Hindlimb muscle (tissue), 1 donor: ENCODE results near the gene TRIM61. TPM values are rescaled to one million over a fixed set of nuclear protein-coding genes. Genes with fewer than 3 reads are reported as not detected.
"Not testable (repeated sequence)": the region's sequence is repeated elsewhere in the genome, so short reads cannot be mapped to it uniquely, and the experiment has no call there.

Source experiments
- DNase-seq: peaks from one replicate; pipeline ENCODE4 v3.0.0-alpha.2; 2013
- polyA plus RNA-seq: library from polyadenylated mRNA; unstranded; fragments of 120-200 nt; gene quantifications from one replicate; pipeline ENCODE4 v1.2.1, GENCODE V29; 2013; ENCODE audit not compliant: insufficient read length

The TRIM61 gene
- polyA plus RNA-seq, result 3.1 TPM

DNA sequence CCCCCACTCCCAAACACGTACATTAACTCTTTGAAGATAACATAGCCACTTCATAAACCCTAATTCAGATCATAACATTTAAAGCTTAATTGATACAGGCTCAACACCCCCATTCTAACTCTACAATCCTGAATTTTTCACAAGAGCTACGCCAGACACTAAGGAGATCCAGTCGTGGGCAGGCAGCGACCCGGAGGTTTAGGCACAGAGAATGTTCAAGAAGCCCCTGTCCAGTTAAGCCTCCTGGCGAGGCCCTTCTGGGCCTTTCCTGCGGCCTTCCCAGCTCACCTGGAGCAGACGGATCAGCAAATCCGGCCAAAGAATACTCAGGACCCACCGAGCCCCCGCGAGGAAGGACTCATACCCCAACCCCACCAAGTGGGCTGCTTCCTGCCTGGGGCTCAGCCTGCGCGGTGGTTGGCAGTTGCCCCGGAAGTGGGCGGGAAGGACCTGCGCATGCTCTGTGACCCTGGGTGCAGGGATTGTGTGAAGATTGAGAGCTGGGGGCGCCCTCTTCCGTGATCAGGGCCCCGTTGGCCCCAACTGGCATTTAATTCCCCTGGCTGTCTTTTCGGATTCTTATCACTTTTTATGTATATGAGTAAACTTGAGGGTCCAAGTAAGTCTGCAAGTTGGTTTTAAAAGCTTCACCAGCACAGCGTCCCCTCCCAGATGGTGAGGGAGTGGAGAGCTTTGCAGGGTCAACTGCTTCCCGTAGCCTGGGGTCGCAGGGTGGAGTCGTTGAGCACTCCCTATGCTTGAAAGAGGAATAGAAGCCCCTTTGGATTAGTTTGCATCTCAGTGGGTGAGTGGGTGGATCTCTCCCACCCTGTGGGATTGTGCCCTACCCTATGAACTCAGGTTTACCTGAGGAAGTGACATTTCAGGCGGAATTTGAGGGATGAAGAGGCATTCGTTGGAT, at the start of gene TRIM61:
Gene TRIM61, minus strand, starts transcription at position 415 of the 922 bp plus-strand sequence. CDS start 7,655 bp downstream, outside the sequence.
- DNase-seq, result peak; percentile 76

DNA sequence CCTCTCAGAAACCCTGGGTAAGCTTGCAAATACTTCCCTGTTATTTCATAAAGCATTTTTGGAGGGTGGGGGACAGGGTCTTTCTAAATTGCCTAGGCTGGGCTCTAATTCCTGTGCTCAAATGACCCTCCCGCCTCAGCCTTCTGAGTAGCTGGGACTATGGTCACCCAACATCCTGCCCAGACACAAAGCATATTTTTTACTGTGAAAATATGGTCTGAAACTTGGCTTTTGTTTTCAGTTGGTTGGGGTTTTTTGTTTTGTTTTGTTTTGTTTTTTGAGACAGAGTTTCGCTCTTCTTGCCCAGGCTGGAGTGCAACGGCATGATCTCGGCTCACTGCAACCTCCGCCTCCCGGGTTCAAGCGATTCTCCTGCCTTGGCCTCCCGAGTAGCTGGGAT, 48.3 kb upstream of the TRIM61 start:
- DNase-seq, result not testable (repeated sequence)

DNA sequence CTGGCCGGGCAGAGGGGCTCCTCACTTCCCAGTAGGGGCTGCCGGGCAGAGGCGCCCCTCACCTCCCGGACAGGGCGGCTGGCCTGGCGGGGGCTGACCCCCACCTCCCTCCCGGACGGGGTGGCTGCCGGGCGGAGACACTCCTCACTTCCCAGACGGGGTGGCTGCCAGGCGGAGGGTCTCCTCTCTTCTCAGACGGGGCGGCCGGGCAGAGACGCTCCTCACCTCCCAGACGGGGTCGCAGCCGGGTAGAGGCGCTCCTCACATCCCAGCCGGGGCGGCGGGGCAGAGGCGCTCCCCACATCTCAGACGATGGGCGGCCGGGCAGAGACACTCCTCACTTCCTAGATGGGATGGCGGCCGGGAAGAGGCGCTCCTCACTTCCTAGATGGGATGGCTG, 42.5 kb upstream of the TRIM61 start:
- DNase-seq, result not testable (repeated sequence)

DNA sequence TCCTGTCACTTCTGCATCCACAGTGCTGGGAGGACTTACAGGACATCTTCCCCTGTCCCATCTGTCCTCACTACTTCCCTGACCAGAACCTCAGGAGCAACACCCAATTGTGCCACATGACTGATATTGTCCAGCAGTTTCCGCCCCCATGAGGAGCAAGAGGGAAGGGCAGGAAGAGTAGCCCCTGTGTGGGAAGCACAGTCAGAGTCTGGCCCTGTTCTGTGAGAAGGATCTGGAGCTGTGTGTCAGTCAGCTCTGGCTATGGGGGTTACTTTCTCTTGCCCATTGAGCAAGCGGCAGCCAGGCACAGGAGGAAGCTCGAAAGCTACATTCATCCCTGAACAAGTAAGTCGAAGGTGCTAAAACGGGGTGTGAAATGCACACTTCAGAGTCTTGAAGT, 39.5 kb upstream of the TRIM61 start:
- DNase-seq, result no peak

DNA sequence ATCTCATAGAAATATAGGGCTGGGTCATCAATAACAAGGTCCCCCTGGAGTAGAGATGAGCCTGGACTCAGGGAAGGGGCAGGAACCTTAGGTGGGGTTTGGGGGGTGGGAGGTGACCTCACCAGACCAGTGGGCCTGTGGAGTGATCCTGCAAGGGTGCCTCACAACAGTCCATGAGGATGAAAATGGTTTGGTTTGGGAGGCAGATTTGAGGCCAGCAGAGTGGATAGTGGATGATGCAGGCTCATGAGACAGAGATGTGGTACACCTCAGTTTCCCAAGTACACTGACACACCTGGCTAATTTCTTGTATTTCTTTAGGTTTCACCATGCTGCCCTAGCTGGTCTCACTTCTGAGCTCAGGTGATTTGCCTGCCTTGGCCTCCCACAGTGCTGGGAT, 36.2 kb upstream of the TRIM61 start:
- no peak for DNase-seq

DNA sequence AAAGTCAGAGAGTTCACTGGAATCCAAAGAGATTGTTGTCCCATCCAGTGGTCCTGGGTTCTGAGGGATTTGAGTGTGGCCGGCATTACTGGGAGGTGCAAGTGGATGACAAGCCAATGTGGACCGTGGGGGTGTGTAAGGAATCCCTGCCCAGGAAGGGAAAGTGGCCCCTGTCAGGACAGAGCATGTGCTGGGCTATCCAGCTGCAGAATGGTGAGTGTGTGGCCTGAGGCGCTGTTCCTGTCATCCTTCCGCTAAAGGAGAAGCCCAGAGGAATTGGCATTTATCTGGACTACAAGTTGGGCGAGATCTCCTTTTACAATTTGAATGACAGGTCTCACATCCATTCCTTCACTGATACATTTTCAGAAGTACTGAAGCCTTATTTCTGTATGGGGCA, 33.9 kb upstream of the TRIM61 start:
- no peak for DNase-seq

DNA sequence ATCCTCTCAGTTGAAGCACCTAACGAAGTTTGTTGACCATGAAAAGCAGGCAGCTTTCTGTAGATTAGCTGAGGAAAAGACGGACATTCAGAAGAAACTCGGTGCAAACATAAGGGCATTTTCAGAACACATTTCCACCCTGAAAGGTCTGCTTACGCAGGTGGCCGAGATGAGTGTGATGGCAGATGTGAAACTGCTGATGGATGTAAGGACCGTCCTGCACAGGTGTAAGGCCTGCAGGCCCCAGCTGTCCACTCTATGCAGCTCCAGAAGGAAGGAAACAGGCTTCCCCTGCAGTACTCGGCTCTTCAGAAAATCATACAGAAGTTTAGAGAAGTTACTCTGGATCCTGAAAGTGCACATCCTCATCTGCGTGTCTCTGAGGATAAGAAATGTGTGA, 33.5 kb upstream of the TRIM61 start:
- DNase-seq, result no peak

DNA sequence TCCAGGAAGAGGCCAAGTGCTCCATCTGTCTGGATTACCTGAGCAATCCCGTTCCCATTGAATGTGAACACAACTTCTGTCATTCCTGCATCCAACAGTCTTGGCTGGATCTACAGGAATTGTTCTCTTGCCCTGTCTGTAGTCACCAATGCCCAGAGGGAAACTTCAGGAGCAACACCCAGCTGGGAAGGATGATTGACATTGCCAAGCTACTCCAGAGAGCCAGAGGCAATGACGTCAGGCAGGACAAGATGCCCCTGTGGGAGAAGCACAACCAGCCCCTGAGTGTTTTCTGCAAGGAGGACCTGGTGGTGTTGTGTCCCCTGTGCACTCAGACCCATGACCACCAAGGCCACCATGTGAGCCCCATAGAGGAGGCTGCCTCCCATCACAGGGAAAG, 33.0 kb upstream of the TRIM61 start:
- no peak for DNase-seq

DNA sequence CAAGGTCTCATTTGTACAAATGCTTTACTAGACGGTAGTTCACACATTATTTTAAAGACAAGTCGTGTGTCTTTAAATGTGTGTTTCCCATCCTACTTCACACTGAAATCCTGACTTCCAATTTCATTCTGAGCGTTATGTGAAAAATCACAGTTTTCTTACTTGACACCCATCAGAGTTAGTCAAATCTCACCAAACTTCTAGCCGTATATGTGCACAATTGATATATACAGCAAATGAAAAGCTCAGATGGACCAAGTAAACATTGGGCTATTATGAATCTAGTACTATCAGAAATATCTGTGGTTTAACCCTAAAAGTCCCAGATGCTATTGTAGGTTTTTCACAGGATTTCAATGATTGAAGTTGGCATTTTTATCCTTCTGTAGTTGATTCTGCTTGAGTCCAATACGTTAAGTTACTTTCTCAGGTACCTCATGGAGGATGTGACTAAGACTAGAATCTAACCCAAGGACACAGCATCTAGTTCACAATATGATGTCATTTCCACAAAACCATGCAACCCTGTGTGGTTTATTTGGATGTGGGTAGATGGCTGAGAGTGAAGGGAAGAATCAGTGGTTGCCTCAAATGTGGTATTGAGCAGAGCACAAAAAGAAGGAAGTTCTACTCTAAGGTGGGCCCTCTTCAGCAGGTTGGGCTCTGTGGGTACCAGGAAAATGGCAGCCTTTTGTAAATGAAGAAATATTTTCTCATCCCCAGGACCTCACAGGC, 32.2 kb upstream of the TRIM61 start:
- DNase-seq, result no peak

DNA sequence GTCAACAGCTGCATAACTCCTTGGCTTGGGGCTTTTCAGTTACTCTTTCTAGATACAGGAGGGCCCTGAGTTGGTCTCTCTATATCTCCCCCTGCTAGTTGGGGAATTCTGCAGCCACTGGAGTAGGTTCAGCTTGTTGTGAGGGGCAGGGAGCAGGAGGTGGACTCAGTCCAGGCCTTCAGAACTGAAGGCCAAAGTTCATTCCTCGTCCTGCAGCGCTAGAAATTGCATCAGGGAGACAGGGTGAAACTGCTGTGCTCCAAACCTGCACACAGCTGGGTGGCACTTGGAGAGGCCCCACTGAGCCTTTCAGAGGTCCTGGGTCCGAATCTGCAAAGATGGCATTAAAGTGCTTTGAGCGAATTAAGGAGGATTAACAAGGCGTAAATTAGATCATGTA, 29.4 kb upstream of the TRIM61 start:
- DNase-seq, result no peak

DNA sequence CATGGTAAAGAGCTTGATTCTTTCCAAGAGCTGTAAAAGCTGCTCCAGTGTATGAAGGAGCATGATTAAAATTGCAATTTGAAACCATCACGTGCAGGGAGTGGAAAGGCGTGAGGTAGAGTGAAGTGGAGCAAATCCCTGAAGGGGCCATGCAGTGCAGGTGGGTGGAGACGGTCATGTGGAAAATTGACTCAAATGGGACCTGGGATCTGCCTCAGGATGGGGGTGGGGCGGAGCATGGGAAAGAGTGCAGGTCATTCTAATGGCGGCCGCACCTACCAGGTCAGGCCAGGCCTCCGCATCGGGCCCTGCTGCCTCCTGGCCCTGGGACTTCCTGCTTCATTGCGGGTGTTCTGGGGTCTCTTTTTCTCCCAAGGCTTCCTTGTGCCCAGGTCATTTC, 29.0 kb upstream of the TRIM61 start:
- peak; percentile 2 for DNase-seq

DNA sequence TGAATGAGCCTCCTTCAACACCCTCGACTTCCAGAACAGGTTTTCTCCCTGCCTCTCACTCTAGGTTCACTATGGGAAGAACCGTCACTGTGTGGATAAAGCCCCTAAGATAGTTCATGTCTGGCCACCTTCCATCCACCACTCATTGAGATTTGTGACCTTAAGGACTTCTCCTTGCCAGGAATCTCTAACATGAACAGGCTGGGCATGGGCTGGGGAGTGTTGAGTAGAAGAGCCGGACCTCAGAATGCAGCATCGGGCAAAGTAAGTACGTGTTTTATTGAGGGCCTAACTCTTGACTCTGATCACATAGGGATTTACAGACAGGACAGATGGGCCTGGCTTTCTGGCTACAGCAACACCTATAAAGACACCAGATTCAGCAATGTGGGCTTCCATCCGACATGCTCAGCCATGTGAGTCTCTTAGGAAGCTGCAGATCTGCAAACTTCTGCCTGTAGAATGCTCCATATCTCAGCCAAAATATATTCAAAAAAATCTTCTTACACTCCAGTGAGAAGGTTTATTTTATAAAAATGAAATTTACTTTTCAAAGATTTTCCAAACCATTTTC, 28.0 kb upstream of the TRIM61 start:
- DNase-seq, result no peak

DNA sequence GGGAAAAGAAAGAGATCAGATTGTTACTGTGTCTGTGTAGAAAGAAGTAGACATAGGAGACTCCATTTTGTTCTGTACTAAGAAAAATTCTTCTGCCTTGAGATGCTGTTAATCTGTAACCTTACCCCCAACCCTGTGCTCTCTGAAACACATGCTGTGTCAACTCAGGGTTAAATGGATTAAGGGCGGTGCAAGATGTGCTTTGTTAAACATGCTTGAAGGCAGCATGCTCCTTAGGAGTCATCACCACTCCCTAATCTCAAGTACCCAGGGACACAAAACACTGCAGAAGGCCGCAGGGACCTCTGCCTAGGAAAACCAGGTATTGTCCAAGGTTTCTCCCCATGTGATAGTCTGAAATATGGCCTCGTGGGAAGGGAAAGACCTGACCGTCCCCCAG, 24.5 kb upstream of the TRIM61 start:
- DNase-seq, result not testable (repeated sequence)

DNA sequence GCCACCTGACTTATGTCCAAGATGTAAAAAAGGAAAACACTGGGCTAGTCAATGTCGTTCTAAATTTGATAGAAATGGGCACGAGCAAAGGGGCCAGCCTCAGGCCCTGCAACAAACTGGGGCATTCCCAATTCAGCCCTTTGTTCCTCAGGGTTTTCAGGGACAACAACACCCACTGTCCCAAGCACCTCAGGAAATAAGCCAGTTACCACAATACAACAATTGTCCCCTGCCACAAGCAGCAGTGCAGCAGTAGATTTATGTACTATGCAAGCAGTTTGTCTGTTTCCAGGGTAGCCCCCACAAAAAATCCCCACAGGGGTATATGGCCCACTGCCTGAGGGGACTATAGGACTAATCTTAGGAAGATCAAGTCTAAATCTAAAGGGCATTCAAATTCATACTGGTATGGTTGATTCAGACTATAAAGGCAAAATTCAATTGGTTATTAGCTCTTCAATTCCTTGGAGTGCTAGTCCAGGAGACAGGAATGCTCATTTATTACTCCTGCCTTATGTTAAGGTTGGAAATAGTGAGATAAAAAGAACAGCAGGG, 21.1 kb upstream of the TRIM61 start:
- DNase-seq, result not testable (repeated sequence)

DNA sequence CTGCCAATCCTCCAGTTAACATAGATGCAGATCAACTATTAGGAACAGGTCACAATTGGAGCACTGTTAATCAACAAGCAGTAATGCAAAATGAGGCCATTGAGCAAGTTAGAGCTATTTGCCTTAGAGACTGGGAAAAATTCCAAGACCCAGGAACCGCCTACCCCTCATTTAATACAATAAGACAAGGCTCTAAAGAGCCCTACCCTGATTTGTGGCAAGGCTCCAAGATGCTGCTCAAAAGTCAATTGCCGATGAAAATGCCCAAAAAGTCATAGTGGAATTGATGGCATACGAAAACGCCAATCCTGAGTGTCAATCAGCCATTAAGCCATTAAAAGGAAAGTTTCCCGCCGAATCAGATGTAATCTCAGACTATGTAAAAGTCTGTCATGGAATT, 20.5 kb upstream of the TRIM61 start:
- DNase-seq, result no peak

DNA sequence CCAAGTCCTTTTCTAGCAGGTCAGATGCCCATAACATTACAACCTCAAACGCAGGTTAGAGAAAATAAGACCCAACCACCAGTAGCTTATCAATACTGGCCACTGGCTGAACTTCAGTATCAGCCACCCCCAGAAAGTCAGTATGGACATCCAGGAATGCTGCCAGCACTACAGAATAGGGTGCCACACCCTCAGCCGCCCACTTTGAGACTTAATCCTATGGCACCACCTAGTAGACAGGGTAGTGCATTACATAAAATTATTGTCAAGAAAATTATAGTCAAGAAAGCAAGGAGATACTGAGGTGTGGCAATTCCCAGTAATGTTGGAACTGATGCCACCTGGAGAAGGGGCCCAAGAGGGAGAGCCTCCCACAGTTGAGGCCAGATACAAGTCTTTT, 19.9 kb upstream of the TRIM61 start:
- no peak for DNase-seq

DNA sequence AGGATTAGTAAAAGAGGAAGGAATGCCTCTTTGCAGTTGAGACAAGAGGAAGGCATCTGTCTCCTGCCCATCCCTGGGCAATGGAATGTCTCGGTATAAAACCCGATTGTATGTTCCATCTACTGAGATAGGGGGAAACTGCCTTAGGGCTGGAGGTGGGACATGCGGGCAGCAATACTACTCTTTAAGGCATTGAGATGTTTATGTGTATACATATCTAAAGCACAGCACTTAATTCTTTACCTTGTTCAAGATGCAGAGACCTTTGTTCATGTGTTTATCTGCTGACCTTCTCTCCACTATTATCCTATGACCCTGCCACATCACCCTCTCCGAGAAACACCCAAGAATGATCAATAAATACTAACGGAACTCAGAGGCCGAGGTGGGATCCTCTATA, 18.7 kb upstream of the TRIM61 start:
- DNase-seq, result not testable (repeated sequence)

DNA sequence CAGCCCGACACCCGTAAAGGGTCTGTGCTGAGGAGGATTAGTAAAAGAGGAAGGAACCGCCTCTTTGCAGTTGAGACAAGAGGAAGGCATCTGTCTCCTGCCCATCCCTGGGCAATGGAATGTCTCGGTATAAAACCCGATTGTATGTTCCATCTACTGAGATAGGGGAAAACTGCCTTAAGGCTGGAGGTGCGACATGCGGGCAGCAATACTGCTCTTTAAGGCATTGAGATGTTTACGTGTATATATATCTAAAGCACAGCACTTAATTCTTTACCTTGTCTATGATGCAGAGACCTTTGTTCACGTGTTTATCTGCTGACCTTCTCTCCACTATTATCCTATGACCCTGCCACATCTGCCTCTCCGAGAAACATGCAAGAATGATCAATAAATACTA, 13.3 kb upstream of the TRIM61 start:
- DNase-seq, result not testable (repeated sequence)

DNA sequence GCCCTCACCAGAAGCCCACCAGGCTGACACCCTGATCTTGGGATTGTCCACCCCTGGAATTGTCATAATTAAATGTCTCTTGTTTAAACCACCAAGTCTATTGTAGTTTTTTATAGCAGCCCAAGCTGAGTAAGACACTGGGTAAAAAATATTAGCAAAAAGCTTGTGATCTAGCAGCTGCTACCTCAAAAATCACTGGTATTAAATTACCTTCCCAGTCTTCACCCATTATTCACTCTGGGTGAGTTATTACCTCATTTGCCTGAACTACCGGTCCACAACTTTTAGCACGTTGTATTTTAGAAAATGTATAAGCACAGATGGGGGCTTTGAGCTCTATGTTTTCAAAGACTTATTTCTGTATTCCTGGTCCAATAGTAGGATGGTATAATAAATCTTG, 12.0 kb upstream of the TRIM61 start:
- no peak for DNase-seq

DNA sequence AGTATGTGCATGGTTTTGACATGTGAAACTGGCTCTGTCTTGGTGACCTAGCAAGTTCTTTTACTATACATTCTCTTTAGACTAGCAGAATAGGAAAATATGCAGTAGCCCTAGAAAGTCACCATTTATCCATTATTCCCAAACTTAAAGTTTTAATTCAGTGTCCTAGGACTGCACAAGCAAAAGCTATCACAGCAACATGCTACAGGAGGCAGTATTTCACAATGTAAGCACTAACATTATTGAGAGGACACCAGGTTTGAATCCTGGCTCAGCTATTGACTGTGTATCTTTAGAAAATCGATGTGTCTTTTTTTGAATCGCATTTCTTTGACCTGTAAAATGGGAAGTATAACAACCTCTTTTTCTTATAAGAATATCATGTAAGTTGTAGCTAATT, 5.5 kb downstream of the TRIM61 start:
- not testable (repeated sequence) for DNase-seq

DNA sequence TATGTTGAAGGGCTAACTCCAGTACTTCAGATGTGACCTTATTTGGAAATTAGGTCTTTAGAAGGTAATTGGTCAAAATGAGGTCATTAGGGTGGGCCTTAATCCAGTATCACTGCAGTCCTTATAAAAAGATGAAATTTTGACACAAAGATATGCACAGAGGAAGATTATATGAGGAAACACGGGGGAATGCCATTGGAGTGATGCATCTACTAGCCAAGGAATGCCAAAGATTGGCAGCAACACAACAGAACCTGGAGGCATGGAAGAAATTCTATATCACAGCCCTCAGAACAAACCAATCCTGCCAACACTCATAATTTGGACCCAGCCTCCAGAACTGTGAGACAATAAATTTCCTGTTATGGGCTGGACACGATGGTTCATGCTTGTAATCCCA, 17.6 kb downstream of the TRIM61 start:
- DNase-seq, result no peak

DNA sequence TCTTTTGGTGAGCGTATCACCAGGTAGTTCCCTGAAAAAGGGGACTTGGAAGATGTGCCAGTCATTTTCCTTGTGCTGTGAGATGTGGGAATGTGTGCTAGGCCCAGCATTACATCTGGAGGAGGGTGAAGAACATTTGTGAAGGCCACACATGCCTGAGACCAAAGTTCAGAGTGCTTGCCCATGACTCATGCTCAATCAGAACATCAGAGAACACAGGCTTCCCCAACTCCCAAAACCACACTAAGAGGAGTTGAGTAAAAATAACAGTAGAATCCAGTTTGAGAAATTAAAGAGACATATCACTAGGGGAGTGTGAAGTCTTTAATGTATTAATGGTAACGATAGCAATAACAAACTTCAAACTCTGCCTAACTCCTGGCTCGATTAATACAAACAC, 18.0 kb downstream of the TRIM61 start:
- not testable (repeated sequence) for DNase-seq
